Tibial nerve (tissue), 4 donors: ENCODE data around the gene RCSD1. TPM values are rescaled to one million over a fixed set of nuclear protein-coding genes. Genes with fewer than 3 reads are reported as not detected.

ENCODE experiments used
- DNase-seq, 2 donors: peaks; one replicate each; pipeline ENCODE4 v3.0.0-alpha.2; 2019; ENCODE audit warnings: low spot score in 2 of 2
- H3K27ac ChIP-seq, 4 donors: fragments of 200-600 bp; sonication (generic) in 3 of 4; one replicate each; pipeline ENCODE4 v1.5.1; 2017 to 2019; ENCODE audit warnings: mild to moderate bottlenecking in 1 of 4
- H3K27me3 ChIP-seq, 2 donors: fragments of 200-600 bp; sonication (generic) in 1 of 2; one replicate each; pipeline versions ENCODE4 v1.5.1 to v1.6.0; 2017 to 2019
- H3K36me3 ChIP-seq, 3 donors: fragments of 200-600 bp; sonication (generic); one replicate each; pipeline ENCODE4 v1.5.1; 2018 to 2019
- H3K4me1 ChIP-seq, 4 donors: fragments of 200-600 bp; sonication (generic) in 3 of 4; one replicate each; pipeline ENCODE4 v1.5.1; 2017 to 2019
- H3K4me3 ChIP-seq, 4 donors: fragments of 200-600 bp; sonication (generic) in 3 of 4; one replicate each; pipeline ENCODE4 v1.5.1; 2017 to 2019; ENCODE audit warnings: mild to moderate bottlenecking in 1 of 4, moderate library complexity in 1 of 4
- H3K9me3 ChIP-seq, 4 donors: fragments of 200-600 bp; sonication (generic) in 3 of 4; one replicate each; pipeline ENCODE4 v1.5.1; 2017 to 2019
- EP300 ChIP-seq, 2 donors: sonication (generic); formaldehyde crosslinking; IDR thresholded peaks; one replicate each; pipeline ENCODE4 v1.6.1; 2017; ENCODE audit warnings: antibody characterized with exemption in 2 of 2, mild to moderate bottlenecking in 1 of 2
- POLR2A ChIP-seq, 2 donors: fragments of 450-650 bp; IDR thresholded peaks; one replicate each; pipeline ENCODE4 v1.6.1; 2017; ENCODE audit warnings: antibody characterized with exemption in 2 of 2, mild to moderate bottlenecking in 2 of 2, moderate library complexity in 2 of 2
- WGBS, 2 donors: methylation state at CpG; one replicate each; pipeline ENCODE4 v1.1.5; 2018; 5-methylcytosine and 5-hydroxymethylcytosine counted together
- total RNA-seq, 4 donors: library from RNA; depleted of rRNA; stranded (reverse); fragments of >200 nt; gene quantifications; one replicate each; pipeline ENCODE4 v1.1.0, GENCODE V29; 2016
- TF ChIP-seq, protein P1 (sequence below), 5 experiments: fragments of 200-600 bp in 3 of 5; fragments of 450-650 bp in 2 of 5; sonication (generic) in 3 of 5; IDR thresholded peaks; one replicate each; pipeline ENCODE4 v1.5.1; 2016 to 2019; ENCODE audit warnings: antibody characterized with exemption in 5 of 5, mild to moderate bottlenecking in 3 of 5, moderate library complexity in 2 of 5

The RCSD1 gene
- total RNA-seq, 4 donors from 2014 or later: 10.0 to 17.7 (median 12.9) TPM

GRCh38 chr1:167672831-167673230 is 42.8 kb downstream of the RCSD1 start:
- Histone ChIP-seq H3K36me3 (no peaks in the 10 kb centered on the region), H3K4me1 (peaks cover 0 to 6% (median 0%) of the 10 kb centered on the region in 4 donors)
- 76 to 94% methylated on average over 4 of the region's 4 CpGs for WGBS, 2 donors

GRCh38 chr1:167673265-167673664 is 43.2 kb downstream of the RCSD1 start:
- H3K4me1 ChIP-seq: peaks cover 0 to 6% (median 0%) of the 10 kb centered on the region in 4 donors
- DNase-seq: no peak
- no peaks in the 10 kb centered on the region for H3K36me3 ChIP-seq
- no peaks in the 10 kb centered on the region for H3K27me3 ChIP-seq
- no peaks in the 10 kb centered on the region for H3K9me3 ChIP-seq
- no peak overlapping the region for H3K27ac ChIP-seq
- no peak overlapping the region for H3K4me3 ChIP-seq
- 86 to 89% methylated on average over 4 of the region's 4 CpGs for WGBS, 2 donors
- TF ChIP-seq EP300 (IDR thresholded peaks at IDR 0.05) (no peak), POLR2A (IDR thresholded peaks at IDR 0.05) (no peak)
- TF ChIP-seq, protein P1, sequence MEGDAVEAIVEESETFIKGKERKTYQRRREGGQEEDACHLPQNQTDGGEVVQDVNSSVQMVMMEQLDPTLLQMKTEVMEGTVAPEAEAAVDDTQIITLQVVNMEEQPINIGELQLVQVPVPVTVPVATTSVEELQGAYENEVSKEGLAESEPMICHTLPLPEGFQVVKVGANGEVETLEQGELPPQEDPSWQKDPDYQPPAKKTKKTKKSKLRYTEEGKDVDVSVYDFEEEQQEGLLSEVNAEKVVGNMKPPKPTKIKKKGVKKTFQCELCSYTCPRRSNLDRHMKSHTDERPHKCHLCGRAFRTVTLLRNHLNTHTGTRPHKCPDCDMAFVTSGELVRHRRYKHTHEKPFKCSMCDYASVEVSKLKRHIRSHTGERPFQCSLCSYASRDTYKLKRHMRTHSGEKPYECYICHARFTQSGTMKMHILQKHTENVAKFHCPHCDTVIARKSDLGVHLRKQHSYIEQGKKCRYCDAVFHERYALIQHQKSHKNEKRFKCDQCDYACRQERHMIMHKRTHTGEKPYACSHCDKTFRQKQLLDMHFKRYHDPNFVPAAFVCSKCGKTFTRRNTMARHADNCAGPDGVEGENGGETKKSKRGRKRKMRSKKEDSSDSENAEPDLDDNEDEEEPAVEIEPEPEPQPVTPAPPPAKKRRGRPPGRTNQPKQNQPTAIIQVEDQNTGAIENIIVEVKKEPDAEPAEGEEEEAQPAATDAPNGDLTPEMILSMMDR (IDR thresholded peaks at IDR 0.05): no peak

More at GRCh38 chr1:167672831-167673230, 42.8 kb downstream of the RCSD1 start:
- Histone ChIP-seq H3K27ac (no peak overlapping the region), H3K4me3 (no peak overlapping the region), H3K27me3 (no peaks in the 10 kb centered on the region), H3K9me3 (no peaks in the 10 kb centered on the region)
- no peak for TF ChIP-seq POLR2A (IDR thresholded peaks at IDR 0.05)
- TF ChIP-seq, protein P1 (IDR thresholded peaks at IDR 0.05): no peak
- TF ChIP-seq EP300 (IDR thresholded peaks at IDR 0.05): no peak
- DNase-seq: no peak

DNA sequence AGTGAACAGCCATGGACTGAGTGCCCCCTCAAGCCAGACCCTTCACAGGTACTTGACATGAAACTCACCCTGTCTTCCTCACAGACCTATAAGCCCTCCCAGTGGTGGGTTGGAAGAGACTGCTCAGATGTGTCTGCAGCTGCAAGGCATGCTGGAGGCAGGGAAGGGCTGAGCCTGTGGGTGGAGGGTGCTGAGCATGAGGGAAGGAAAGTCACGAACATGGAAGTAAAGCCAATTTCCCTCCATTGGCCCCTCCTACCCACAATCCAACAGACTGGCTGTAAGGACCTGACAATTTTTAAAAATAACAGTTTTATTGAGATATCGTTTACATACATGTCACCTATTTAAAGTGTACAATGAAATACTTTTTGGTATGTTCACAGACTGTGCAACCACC is 44.1 kb downstream of the RCSD1 start:
- TF ChIP-seq, protein P1 (IDR thresholded peaks at IDR 0.05): no peak
- TF ChIP-seq POLR2A (IDR thresholded peaks at IDR 0.05): no peak
- TF ChIP-seq EP300 (IDR thresholded peaks at IDR 0.05): no peak
- WGBS, 2 donors: 73 to 74% methylated on average over 2 of the region's 2 CpGs
- no peak overlapping the region for H3K4me3 ChIP-seq
- peaks cover 0 to 1% (median 0%) of the 10 kb centered on the region in 4 donors for H3K4me1 ChIP-seq
- DNase-seq: no peak
- H3K27me3 ChIP-seq: no peaks in the 10 kb centered on the region
- H3K9me3 ChIP-seq: no peaks in the 10 kb centered on the region
- no peaks in the 10 kb centered on the region for H3K36me3 ChIP-seq
- no peak overlapping the region for H3K27ac ChIP-seq

DNA sequence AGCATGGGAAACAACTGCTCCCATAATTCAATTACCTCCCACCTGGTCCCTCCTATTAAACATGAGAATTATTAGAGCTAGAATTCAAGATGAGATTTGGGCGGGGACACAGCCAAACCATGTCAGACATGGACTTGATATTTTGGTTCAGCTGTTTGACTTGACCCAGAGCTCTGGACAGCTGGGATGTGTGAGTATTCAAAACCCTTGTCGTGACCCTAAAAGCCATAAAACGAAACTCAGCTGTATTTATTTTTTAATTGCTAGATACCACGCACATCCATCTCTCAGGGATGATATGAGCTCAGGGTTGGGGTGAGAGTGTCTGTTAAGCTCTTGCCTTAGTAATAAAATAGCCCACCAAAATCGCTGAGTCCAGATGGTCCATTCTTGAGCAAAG is 45.4 kb downstream of the RCSD1 start:
- TF ChIP-seq, protein P1 (IDR thresholded peaks at IDR 0.05): no peak
- TF ChIP-seq POLR2A (IDR thresholded peaks at IDR 0.05) (no peak), EP300 (IDR thresholded peaks at IDR 0.05) (no peak)
- Histone ChIP-seq H3K4me3 (no peak overlapping the region), H3K4me1 (no peaks in the 10 kb centered on the region), H3K27ac (no peak overlapping the region), H3K27me3 (no peaks in the 10 kb centered on the region), H3K9me3 (no peaks in the 10 kb centered on the region), H3K36me3 (no peaks in the 10 kb centered on the region)
- WGBS, 2 donors: 81 to 83% methylated on average over 5 of the region's 5 CpGs
- no peak for DNase-seq

DNA sequence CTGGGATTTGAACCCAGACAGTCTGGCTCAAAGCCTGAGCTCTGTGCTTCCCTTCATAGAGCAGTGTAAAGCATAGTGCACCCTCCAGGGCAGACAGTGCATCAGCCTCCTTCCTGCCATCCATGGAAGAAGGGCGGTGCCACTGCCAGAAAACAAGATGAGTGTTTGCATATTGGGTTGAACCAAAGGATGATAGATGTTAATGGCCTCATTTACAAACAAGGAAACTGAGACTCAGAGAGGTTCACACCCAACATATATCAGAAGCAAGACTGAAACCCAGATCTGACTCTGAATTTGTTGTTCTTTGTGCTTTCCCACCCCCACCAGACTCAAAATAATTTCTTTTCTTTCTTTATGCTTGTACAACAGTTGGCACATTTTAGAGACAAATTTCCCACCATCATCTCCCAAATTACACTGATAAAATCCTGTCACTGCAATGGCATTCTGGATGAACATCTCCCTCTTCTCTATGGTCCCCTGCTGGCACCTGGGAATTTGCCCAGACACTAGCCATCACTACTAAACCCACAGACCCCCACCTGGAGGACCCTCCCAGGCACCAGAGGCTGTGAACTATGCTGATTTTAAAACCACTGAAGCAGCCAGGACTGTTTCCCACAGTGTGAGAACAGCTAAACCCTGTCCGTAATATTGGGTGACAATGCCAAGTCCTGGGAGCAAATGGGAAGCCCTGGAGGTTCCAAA is 46.3 kb downstream of the RCSD1 start:
- Histone ChIP-seq H3K27me3 (no peaks in the 10 kb centered on the region), H3K4me1 (peaks cover 0 to 7% (median 3%) of the 10 kb centered on the region in 4 donors), H3K9me3 (no peaks in the 10 kb centered on the region), H3K27ac (no peak overlapping the region), H3K36me3 (no peaks in the 10 kb centered on the region), H3K4me3 (no peak overlapping the region)
- WGBS, 2 donors: 100% methylated on average over 2 of the region's 2 CpGs
- no peak for DNase-seq
- no peak for TF ChIP-seq EP300 (IDR thresholded peaks at IDR 0.05)
- no peak for TF ChIP-seq POLR2A (IDR thresholded peaks at IDR 0.05)
- TF ChIP-seq, protein P1 (IDR thresholded peaks at IDR 0.05): no peak
